Heart right ventricle (tissue), 16 donors: ENCODE results near the gene PROKR2. TPM values are rescaled to one million over a fixed set of nuclear protein-coding genes. Genes with fewer than 3 reads are reported as not detected.

Source experiments
- ATAC-seq, 8 donors: fragments of 200-7000 bp; cut with Tn5 transposase; one replicate each; pipeline ENCODE4 v1.9.1; 2020; ENCODE audit warnings: mild to moderate bottlenecking in 8 of 8, moderate library complexity in 8 of 8, moderate number of reproducible peaks in 1 of 8
- DNase-seq, 2 donors: peaks; one replicate each; pipeline ENCODE4 v3.0.0-alpha.2; 2020
- H3K27ac ChIP-seq, 10 donors: fragments of 200-600 bp; sonication (generic) in 2 of 10; one replicate each; pipeline versions ENCODE4 v1.5.0 to v1.8.0; 2020 to 2022; ENCODE audit warnings: mild to moderate bottlenecking in 3 of 10
- H3K27me3 ChIP-seq, 7 donors: fragments of 200-600 bp; one replicate each; pipeline ENCODE4 v1.8.0; 2021 to 2022; ENCODE audit warnings: mild to moderate bottlenecking in 2 of 7
- H3K36me3 ChIP-seq, 9 donors: fragments of 200-600 bp; sonication (generic) in 1 of 9; one replicate each; pipeline versions ENCODE4 v1.5.0 to v1.8.0; 2020 to 2022; ENCODE audit warnings: mild to moderate bottlenecking in 2 of 9
- H3K4me1 ChIP-seq, 9 donors: fragments of 200-600 bp; sonication (generic) in 1 of 9; one replicate each; pipeline versions ENCODE4 v1.5.0 to v1.8.0; 2020 to 2022; ENCODE audit warnings: mild to moderate bottlenecking in 4 of 9
- H3K4me3 ChIP-seq, 10 donors: fragments of 200-600 bp; sonication (generic) in 2 of 10; one replicate each; pipeline versions ENCODE4 v1.5.0 to v1.8.0; 2020 to 2022; ENCODE audit warnings: mild to moderate bottlenecking in 7 of 10, moderate library complexity in 2 of 10
- H3K9me3 ChIP-seq, 11 donors: fragments of 200-600 bp in 10 of 11; sonication (generic) in 2 of 11; one replicate each; pipeline versions ENCODE4 v1.5.0 to v1.8.0; 2013 to 2022; ENCODE audit warnings: mild to moderate bottlenecking in 2 of 11, control low read depth in 1 of 11, moderate library complexity in 1 of 11
- WGBS, 2 donors: extraction: QIAGEN DNeasy Blood & Tissue Kit; methylation state at CpG; one replicate each; pipeline ENCODE4 v1.1.7; 2013; ENCODE audit warnings: inconsistent platforms in 1 of 2; 5-methylcytosine and 5-hydroxymethylcytosine counted together
- intact Hi-C, 10 donors: fragments of 100-400 bp; cut with DNase I; formaldehyde crosslinking; loops; one replicate each; pipeline versions ENCODE4 v1.11.1 to v1.14.2; 2022
- polyA plus RNA-seq, 2 donors: library from polyadenylated mRNA; stranded (reverse); fragments of 200-250 nt; gene quantifications; one replicate each; pipeline ENCODE4 v1.2.3, GENCODE V29; 2013
- total RNA-seq, 10 donors: library from RNA; stranded (reverse); fragmentation: NEBNext Ultra II Directional in 3 of 10; extraction: Animal tissue kit (Norgen Biotek cat#: 25700) in 3 of 10; gene quantifications; one replicate each; pipeline versions ENCODE4 v1.2.1 to v1.2.4, GENCODE V29; 2021 to 2023
- TF ChIP-seq, protein P1 (sequence below), 9 donors: fragments of 200-600 bp; sonication (generic) in 2 of 9; IDR thresholded peaks; one replicate each; pipeline versions ENCODE4 v1.5.0 to v1.8.0; 2021 to 2022; ENCODE audit warnings: antibody characterized with exemption in 9 of 9, mild to moderate bottlenecking in 5 of 9, moderate library complexity in 1 of 9
- donor health status: Arrhythmogenic right ventricular cardiomyopathy.
- donor health status: ischemic (EF 13 %, LVEDD 7.1; RV severe dilation, severe dysfunction).
- donor health status: healthy with polysubstance abuse.
- donor health status: DM: no; HTN: yes; CAD: no.
- donor health status: DM: no; HTN: no; CAD: no.
- donor health status: ischemic (EF 25% LVEDD 6.9; RV normal size, moderate dysfunction).
- donor health status: ischemic (EF 25% LVEDD 5.7; RV mildly dilated, moderate dysfunction).
- donor health status: healthy.
- donor health status: DM: yes; HTN: yes; CAD: no.
- donor health status: Ischemic cardiomyopathy.
- donor health status: ischemic (EF 35%, LVEDD 5.7; RV mildly dilated, moderate dysfunction).
- donor health status: nonischemic (EF 11% LVEDD 7.7; RV severe dilation, severe dysfunction).
- donor health status: DM: yes; HTN: yes; CAD: no.
- donor health status: PGD.
- donor health status: ischemic (EF 29% LVEDD 5.4; RV normal size, mild dysfunction).
- donor health status: nonischemic (EF 23%, LVEDD 6.1; RV moderate dilation, normal function).

PROKR2 gene
- total and polyA plus RNA-seq, 12 donors = not detected

DNA sequence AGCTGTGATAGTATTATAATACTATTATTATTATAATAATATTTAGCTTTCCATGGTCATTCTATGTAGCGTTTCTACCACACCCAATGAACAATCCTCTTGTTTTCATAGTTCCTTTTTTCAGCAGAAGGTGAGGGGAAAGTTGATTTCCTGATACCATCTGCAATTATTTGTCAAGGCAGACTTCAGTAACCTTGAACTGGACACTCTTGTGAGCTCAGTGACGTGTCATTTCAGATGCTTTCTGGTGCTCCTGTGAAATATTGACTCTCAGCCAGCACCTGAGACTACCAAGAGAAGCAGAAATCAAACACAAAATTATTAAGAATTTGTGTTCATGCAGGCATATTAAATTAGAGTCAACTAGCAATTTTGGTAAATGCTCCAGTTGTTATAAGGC is 46.0 kb upstream of the PROKR2 start:
- peaks cover 0 to 6% (median 0%) of the 10 kb centered on the region in 7 donors for H3K27me3 ChIP-seq
- H3K4me1 ChIP-seq = peaks cover 0 to 8% (median 0%) of the 10 kb centered on the region in 9 donors
- peaks cover 0 to 39% (median 2%) of the 10 kb centered on the region in 11 donors for H3K9me3 ChIP-seq
- no peak for ATAC-seq
- 29 to 37% methylated on average over 2 of the region's 2 CpGs for WGBS, 2 donors
- DNase-seq = no peak
- intact Hi-C loops = loop anchor here in 1 of 10 donors (5.0 kb wide), 1 partner anchor 50 kb away; no protein-coding TSS in a partner anchor
- no peak overlapping the region for H3K4me3 ChIP-seq
- no peak overlapping the region for H3K27ac ChIP-seq
- TF ChIP-seq, protein P1, sequence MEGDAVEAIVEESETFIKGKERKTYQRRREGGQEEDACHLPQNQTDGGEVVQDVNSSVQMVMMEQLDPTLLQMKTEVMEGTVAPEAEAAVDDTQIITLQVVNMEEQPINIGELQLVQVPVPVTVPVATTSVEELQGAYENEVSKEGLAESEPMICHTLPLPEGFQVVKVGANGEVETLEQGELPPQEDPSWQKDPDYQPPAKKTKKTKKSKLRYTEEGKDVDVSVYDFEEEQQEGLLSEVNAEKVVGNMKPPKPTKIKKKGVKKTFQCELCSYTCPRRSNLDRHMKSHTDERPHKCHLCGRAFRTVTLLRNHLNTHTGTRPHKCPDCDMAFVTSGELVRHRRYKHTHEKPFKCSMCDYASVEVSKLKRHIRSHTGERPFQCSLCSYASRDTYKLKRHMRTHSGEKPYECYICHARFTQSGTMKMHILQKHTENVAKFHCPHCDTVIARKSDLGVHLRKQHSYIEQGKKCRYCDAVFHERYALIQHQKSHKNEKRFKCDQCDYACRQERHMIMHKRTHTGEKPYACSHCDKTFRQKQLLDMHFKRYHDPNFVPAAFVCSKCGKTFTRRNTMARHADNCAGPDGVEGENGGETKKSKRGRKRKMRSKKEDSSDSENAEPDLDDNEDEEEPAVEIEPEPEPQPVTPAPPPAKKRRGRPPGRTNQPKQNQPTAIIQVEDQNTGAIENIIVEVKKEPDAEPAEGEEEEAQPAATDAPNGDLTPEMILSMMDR (IDR thresholded peaks at IDR 0.05) = no peak
- no peaks in the 10 kb centered on the region for H3K36me3 ChIP-seq

DNA sequence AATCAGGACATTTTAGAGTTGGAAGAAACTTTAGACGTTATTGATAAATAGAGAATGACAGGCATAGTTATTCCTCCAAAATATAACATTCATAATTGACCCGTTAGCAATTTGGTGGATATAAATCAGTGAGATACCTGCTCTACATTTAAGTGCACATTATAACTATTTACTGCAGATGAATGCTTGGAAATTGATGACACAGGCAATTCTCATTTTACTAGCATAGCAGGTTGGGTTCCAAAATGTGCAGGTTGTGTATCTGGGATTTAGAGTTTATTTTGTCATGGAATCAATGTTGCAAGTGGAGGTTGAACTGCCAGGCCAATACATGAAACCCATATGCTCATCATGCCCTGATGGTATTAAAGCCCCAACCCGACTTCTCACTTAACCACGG is 44.4 kb upstream of the PROKR2 start:
- ATAC-seq = no peak
- intact Hi-C loops = loop anchor here in 1 of 10 donors (5.0 kb wide), 1 partner anchor 51 kb away; no protein-coding TSS in a partner anchor
- no peak for DNase-seq
- H3K4me1 ChIP-seq = peaks cover 0 to 17% (median 0%) of the 10 kb centered on the region in 9 donors
- no peak overlapping the region for H3K4me3 ChIP-seq
- 59 to 64% methylated on average over 4 of the region's 4 CpGs for WGBS, 2 donors
- H3K27me3 ChIP-seq = peaks cover 0 to 6% (median 0%) of the 10 kb centered on the region in 7 donors
- H3K27ac ChIP-seq = no peak overlapping the region
- TF ChIP-seq, protein P1 (IDR thresholded peaks at IDR 0.05) = no peak
- H3K36me3 ChIP-seq = no peaks in the 10 kb centered on the region
- peaks cover 0 to 30% (median 2%) of the 10 kb centered on the region in 11 donors for H3K9me3 ChIP-seq

DNA sequence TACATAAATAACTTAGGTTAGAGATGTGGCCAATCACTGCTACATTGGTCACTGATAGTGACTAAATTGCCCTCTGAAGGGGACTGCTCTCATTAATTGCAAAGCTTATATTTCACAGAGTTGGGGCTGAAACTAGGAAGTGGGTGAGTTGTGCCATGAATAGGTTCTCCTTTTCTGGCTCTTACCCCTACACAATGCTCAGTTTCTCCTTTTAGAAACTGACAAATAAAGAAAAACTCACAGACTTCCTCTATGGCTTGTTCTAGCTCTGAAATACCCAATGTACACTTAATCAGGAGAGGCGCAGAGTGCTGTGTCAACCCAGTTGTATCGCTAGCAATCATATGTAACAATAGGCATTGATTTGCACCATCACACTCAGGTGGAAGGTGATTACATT is 41.2 kb upstream of the PROKR2 start:
- H3K27ac ChIP-seq = no peak overlapping the region
- TF ChIP-seq, protein P1 (IDR thresholded peaks at IDR 0.05) = no peak
- no peak overlapping the region for H3K4me3 ChIP-seq
- intact Hi-C loops = no loop called here
- 90 to 91% methylated on average over 2 of the region's 2 CpGs for WGBS, 2 donors
- H3K27me3 ChIP-seq = peaks cover 0 to 4% (median 0%) of the 10 kb centered on the region in 7 donors
- H3K9me3 ChIP-seq = peaks cover 0 to 16% (median 0%) of the 10 kb centered on the region in 11 donors
- H3K36me3 ChIP-seq = no peaks in the 10 kb centered on the region
- ATAC-seq (peak in 1 of 8 donors; percentile 29), DNase-seq (no peak)
- peaks cover 0 to 23% (median 0%) of the 10 kb centered on the region in 9 donors for H3K4me1 ChIP-seq

DNA sequence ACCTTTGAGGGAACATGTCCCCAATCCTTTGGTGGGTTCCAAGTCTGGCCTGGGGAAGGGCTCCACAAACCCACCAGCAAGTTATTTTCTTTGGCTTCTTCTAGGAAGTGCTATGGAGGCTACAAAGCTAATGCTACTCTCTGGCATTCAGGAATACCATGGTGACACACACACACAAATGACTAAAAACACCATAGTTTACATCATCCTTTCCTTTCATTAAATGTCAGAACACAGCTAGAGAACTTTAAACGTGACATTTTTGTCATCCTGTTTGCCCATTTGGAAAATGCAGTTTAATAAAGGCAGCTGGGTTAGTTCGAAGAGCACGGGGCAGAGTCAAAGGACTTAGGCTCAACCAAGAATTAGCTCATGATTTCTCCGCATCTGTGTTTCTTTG is 40.2 kb upstream of the PROKR2 start:
- DNase-seq = no peak
- H3K27ac ChIP-seq = no peak overlapping the region
- no peaks in the 10 kb centered on the region for H3K36me3 ChIP-seq
- TF ChIP-seq, protein P1 (IDR thresholded peaks at IDR 0.05) = no peak
- H3K27me3 ChIP-seq = no peaks in the 10 kb centered on the region
- ATAC-seq = no peak
- intact Hi-C loops = no loop called here
- no peak overlapping the region for H3K4me3 ChIP-seq
- WGBS, 2 donors = 69 to 74% methylated on average over 4 of the region's 4 CpGs
- peaks cover 0 to 16% (median 0%) of the 10 kb centered on the region in 11 donors for H3K9me3 ChIP-seq
- H3K4me1 ChIP-seq = peaks cover 0 to 23% (median 0%) of the 10 kb centered on the region in 9 donors
